NCI-H774 (cell line): ENCODE results near the gene CHFR.
"Not testable (repeated sequence)": the region's sequence is repeated elsewhere in the genome, so short reads cannot be mapped to it uniquely, and the experiment has no call there.

Experiments
- DNase-seq: peaks from one replicate; lab custom pipeline; 2025; lab: John Stamatoyannopoulos, UW

CHFR gene

DNA sequence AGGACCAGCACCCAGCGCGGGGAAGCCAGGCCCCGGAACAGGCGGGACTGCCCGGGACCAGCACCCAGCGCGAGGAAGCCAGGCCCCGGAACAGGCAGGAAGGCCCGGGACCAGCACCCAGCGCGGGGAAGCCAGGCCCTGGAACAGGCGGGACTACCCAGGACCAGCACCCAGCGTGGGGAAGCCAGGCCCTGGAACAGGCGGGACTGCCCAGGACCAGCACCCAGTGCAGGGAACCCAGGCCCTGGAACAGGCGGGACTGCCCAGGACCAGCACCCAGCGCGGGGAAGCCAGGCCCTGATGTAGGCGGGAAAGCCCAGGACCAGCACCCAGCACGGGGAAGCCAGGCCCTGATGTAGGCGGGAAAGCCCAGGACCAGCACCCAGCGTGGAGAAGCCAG, 12.8 kb downstream of the CHFR start:
- DNase-seq = not testable (repeated sequence)

DNA sequence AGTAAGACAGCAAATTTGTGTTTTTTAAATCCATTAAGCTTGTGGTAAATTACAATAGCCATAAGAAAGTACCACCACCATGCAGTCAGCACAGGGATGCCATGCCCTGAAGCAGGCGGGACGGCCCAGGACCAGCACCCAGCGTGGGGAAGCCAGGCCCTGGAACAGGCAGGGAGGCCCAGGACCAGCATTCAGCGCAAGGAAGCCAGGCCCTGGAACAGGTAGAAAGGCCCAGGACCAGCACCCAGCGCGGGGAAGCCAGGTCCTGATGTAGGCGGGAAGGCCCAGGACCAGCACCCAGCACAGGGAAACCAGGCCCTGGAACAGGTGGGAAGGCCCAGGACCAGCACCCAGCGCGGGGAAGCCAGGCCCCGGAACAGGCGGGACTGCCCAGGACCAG, 13.2 kb downstream of the CHFR start:
- DNase-seq = no peak

DNA sequence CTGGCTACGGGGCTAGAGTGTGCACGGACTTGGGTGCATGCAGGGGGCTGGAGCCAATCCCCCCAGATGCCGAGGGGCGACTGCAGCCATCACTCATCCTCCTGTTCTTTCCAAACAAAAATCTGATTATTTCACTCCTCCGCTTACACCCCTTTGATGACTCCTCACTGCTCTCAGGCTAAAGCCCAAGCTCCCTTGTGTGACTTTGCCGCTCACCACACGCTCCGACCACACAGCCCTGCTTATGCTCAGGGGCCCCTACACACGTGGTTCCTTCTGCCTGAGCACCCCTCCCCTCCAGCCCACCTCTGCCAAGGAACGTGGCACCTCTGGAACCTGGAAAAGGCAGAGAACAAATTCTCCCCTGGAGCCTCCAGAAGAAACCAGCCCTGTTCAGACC, 13.7 kb downstream of the CHFR start:
- no peak for DNase-seq

- no peak for DNase-seq
Observed at GRCh38 chr12:132872975-132873421, 14.4 kb downstream of the CHFR start.

DNA sequence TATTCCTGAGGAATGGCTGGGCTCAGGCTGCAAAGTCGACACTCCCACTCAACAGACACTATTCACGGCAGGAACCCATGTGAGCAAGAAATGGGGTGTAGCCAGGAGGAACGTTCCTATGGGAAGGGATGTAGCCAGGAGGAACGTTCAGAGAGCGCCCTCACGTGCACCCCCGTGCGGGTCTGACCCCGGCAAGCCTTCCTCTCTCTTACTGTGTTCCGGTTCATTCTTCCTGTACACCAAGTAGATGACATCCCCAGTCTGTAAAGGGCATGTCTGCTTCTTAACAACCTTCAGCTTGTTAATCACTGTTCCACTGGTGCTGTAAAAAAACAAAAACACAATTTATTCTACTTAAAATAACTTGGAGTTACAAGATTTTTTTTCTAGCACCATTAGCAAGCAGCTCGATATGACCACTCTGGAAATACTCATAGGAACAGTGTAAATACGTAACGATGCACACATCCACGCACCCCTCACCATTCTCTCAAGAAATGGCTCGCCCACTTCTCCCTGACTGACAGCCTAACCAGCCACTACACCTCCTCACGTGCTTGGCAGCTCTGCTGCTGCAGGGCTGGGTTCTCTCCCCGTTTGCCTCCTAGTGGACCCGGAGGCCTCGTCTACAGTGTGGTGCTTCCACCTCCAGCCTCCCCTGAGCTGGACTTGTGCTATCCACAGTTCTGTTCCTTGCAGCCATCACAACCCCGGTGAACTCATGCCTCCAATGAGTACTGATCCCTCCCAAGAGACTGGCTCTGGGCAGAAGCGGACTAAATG, 15.1 kb downstream of the CHFR start:
- no peak for DNase-seq

DNA sequence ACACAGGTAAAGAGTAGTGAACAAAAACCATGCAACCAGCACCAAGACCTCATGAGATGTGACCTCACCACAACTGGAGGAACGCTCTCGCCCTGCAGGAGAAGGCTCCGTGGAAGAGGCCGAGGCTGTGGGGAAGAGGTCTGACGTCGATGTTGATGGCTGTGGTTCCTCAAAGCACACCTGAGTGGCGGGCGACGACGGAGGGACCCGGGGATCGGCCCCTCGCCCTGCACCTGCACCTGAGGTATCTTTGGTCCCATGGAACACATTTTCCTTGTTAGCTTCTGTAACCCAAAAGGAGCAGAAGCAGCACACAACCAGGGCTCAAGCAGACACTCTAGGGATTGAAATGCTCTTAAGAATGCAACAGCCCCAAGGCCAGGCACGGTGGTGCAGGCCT, 17.9 kb downstream of the CHFR start:
- DNase-seq = no peak

DNA sequence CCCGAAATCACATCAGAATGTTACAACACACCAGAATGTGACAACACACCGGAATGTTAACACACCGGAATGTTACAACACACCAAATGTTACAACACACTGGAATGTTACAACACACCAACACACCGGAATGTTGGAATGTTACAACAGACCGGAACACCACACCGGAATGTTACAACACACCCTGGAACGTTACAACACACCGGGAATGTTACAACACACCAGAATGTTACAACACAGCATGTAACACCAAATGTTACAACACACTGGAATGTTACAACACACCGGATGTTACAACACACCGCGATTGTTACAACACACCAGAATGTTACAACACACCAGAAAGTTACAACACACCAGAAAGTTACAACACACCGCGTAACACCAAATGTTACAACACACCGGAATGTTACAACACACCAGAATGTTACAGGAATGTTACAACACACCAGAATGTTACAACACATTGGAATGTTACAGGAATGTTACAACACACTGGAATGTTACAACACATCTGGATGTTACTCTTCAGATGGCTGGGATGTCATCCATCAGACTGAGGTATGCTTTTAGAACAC, 21.1 kb downstream of the CHFR start:
- no peak for DNase-seq

- DNase-seq = no peak
Observed at GRCh38 chr12:132861558-132861957, 25.8 kb downstream of the CHFR start.

DNA sequence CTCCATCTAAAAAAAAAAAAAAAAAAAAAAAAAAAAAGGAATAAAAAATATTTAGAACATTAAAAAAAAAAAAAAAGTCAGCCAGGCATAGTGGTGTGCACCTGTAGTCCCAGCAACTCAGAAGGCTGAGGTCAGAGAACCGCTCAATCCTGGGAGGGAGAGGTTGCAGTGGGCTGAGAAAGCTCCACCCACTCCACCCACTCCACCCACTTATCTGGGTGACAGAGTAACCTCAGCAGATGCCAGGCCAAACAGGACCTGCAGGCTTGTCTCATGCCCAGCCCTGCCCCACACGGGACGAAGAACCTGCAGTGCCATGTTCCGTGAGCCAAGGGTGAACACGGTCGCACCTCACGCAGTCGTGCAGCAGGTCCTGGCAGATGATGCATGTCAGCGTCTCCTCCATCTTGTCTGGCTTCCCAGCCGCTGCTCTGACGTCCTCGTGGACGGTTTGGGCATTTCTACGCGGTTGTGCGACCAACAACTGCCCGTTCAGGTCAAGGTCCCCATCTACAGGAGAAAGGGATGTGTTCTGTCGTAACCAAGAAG, 28.6 kb downstream of the CHFR start:
- no peak for DNase-seq

GRCh38 chr12:132857019-132857418, 30.4 kb downstream of the CHFR start:
- DNase-seq = not testable (repeated sequence)

DNA sequence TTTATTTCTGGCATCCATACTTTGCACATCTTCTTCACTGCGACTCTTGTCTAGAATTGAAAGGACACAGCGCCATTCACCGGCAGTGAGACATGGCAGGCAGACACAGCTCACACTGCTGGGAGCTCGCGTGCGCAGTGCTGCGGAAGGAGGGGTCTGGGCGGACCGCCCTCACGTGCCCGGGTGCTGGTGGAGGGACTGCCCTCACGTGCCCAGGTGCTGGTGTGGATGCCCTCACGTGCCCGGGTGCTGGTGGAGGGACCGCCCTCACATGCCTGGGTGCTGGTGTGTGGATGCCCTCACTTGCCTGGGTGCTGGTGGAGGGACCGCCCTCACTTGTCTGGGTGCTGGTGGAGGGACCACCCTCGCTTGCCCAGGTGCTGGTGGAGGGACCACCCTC, 30.8 kb downstream of the CHFR start:
- DNase-seq = no peak

- not testable (repeated sequence) for DNase-seq
Observed at GRCh38 chr12:132855211-132855610, 32.2 kb downstream of the CHFR start.

- DNase-seq = no peak
Observed at GRCh38 chr12:132853285-132854092, 33.9 kb downstream of the CHFR start.

- no peak for DNase-seq
Observed at GRCh38 chr12:132852496-132852895, 34.9 kb downstream of the CHFR start.

DNA sequence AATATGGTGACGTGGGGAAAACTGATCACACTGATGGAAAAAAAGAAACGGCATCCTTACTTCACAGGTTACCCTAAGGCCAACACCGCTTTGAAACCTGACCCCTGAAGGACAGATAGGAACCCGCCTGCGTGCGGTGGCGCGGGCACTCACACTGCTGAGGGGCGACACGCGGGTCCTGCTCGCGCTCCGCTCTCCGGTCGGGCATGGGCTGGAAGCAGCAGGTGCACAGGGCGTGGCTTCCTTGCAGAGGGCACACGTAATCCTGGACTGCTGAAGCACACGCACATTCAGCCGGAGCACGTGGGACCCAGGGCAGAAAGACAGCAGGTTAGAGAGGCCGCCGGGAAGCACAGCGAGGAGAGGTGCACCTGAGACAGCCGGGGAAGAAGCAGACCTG, 35.9 kb downstream of the CHFR start:
- no peak for DNase-seq

DNA sequence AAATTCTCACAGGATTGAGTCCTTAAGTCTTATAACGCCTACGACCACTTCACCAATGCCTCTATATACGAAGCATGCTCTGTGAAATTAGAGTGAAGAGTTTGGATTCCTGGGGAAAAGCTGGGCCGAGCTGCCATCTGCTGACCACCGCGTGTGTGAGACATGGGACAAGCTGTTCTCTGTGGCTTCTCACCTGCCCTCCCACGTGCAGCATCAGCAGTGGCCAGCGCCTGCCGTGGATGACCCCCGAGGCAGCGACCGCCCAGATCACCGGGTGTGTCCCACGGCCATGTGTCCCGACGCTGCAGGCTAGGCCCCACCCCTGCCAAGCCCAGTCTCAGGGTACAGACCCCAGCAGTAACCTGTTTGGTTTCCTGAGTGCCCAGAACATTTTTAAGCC, 37.1 kb downstream of the CHFR start:
- no peak for DNase-seq

DNA sequence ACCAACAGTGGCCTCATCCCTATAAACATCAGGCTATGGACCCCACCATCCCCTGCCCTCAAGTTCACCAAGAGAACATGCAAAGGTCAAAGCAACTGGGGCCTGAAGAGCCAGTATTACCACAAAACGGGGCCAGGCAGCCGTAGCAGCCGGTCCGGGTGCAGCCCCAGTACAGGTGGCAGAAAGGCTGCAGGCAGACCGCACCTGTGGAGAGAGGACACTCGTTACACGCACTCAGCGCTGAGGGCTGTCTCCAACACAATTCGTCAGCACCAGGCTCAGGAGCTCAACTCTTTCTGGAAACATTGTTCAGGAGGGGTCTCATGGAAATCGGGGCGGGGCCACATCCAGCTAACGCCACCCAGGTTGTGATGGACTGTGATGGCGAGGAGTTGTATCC, 38.9 kb downstream of the CHFR start:
- DNase-seq = no peak

- no peak for DNase-seq
Observed at GRCh38 chr12:132847363-132848356, 39.7 kb downstream of the CHFR start.

- DNase-seq = not testable (repeated sequence)
Observed at GRCh38 chr12:132844681-132845080, 42.7 kb downstream of the CHFR start.

- no peak for DNase-seq
Observed at GRCh38 chr12:132842449-132843045, 44.9 kb downstream of the CHFR start.

GRCh38 chr12:132841151-132841550, 46.3 kb downstream of the CHFR start:
- DNase-seq = no peak
